Nephron (organoid): Measurements from ENCODE around the gene RBP7.

Source experiments
- H3K27ac Mint-ChIP-seq, 3 experiments: 2 replicates each; pipeline ENCODE4 v1.8.0; 2020; ENCODE audit warnings: mixed read lengths in 3 of 3, mild to moderate bottlenecking in 2 of 3, moderate library complexity in 1 of 3
- H3K27me3 Mint-ChIP-seq: 2 replicates; pipeline ENCODE4 v1.8.0; 2021; ENCODE audit warnings: low read depth, mild to moderate bottlenecking, moderate library complexity, mixed read lengths
- H3K36me3 Mint-ChIP-seq: 2 replicates; pipeline ENCODE4 v1.8.0; 2020; ENCODE audit warnings: low read depth, mixed read lengths
- H3K4me1 Mint-ChIP-seq: 2 replicates; pipeline ENCODE4 v1.8.0; 2020; ENCODE audit warnings: mixed read lengths
- H3K4me3 Mint-ChIP-seq, 3 experiments: 2 replicates each; pipeline ENCODE4 v1.8.0; 2020; ENCODE audit warnings: mild to moderate bottlenecking in 3 of 3, mixed read lengths in 3 of 3, moderate library complexity in 2 of 3
- H3K9me3 Mint-ChIP-seq: 2 replicates; pipeline ENCODE4 v1.8.0; 2020; ENCODE audit warnings: mixed read lengths
- TF ChIP-seq, protein P1 (sequence below), 3 experiments: fragments of 200-600 bp; sonication (generic); IDR thresholded peaks; one replicate each; pipeline ENCODE4 v1.5.0; 2021; ENCODE audit warnings: antibody characterized with exemption in 3 of 3; ENCODE audit not compliant: unreplicated experiment in 3 of 3

RBP7 gene

DNA sequence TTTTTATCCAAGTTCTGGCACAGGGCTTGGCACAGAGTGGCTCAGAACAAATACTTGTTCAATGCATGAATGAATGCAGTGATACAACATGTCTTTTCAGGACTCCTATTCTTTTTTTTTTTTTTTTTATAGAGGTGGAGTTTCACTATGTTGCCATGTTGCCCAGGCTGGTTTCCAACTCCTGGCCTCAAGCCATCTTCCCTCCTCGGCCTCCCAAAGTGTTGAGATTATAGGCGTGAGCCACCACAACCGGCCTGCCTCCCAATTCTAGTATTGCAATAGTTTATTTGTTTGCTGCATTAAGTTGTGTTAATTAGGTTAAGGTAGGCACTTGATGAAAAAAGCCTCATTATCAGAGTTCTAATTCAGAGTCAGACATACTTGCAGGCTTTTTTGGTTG, 53.6 kb downstream of the RBP7 start:
- Mint-ChIP-seq H3K36me3 (peaks cover 28% of the 10 kb centered on the region), H3K27ac (no peak overlapping the region), H3K9me3 (no peaks in the 10 kb centered on the region), H3K4me3 (no peak overlapping the region), H3K4me1 (peaks cover 23% of the 10 kb centered on the region), H3K27me3 (no peaks in the 10 kb centered on the region)
- TF ChIP-seq, protein P1, sequence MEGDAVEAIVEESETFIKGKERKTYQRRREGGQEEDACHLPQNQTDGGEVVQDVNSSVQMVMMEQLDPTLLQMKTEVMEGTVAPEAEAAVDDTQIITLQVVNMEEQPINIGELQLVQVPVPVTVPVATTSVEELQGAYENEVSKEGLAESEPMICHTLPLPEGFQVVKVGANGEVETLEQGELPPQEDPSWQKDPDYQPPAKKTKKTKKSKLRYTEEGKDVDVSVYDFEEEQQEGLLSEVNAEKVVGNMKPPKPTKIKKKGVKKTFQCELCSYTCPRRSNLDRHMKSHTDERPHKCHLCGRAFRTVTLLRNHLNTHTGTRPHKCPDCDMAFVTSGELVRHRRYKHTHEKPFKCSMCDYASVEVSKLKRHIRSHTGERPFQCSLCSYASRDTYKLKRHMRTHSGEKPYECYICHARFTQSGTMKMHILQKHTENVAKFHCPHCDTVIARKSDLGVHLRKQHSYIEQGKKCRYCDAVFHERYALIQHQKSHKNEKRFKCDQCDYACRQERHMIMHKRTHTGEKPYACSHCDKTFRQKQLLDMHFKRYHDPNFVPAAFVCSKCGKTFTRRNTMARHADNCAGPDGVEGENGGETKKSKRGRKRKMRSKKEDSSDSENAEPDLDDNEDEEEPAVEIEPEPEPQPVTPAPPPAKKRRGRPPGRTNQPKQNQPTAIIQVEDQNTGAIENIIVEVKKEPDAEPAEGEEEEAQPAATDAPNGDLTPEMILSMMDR (IDR thresholded peaks at IDR 0.05; ENCODE audit: unreplicated experiment in 3 of 3): no peak

- Mint-ChIP-seq H3K4me1 (peaks cover 13% of the 10 kb centered on the region), H3K36me3 (peaks cover 28% of the 10 kb centered on the region), H3K27me3 (no peaks in the 10 kb centered on the region), H3K27ac (no peak overlapping the region), H3K9me3 (no peaks in the 10 kb centered on the region), H3K4me3 (no peak overlapping the region)
- TF ChIP-seq, protein P1 (IDR thresholded peaks at IDR 0.05; ENCODE audit: unreplicated experiment in 3 of 3): no peak
Measured at GRCh38 chr1:10051656-10052055, 54.6 kb downstream of the RBP7 start.

DNA sequence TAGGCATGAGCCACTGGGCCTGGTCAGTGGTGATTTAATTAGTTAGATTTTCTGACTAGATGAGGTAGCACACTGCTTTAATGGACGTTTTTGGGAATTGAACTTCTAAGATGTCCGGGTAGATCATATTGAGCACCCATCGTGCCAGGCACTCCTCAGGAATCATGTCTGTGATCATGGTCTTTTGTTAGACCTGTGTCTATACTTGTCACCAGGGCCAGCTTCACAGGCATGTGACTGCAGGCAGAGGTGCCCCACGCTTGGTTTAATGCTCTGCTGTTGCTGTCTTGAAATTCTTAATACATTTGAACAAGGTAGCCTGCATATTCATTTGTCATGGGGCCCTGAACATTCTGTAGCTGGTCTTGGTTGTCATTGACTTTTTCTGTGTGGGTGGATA, 55.3 kb downstream of the RBP7 start:
- H3K4me1 Mint-ChIP-seq: peaks cover 7% of the 10 kb centered on the region

DNA sequence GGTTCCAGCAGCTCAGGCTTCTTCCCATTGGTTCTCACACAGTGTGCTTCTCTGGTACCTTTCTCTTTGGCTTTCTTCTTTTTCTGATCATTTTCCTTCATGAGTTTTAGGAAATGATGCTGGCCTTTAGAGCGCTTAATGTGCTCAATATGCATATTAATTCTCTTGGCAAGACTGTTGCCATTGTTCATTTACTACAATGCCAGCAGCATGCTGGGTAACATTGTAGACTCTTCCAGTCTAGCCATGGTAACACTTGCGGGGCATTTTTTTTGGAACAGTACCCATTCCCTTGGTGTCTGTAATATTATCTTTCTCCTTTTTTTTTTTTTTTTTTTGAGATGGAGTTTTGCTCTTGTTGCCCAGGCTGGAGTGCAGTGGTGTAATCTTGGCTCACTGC, 57.4 kb downstream of the RBP7 start:
- Mint-ChIP-seq H3K27me3 (no peaks in the 10 kb centered on the region), H3K36me3 (peaks cover 22% of the 10 kb centered on the region), H3K9me3 (no peaks in the 10 kb centered on the region), H3K4me3 (no peak overlapping the region), H3K27ac (no peak overlapping the region), H3K4me1 (peaks cover 17% of the 10 kb centered on the region)
- TF ChIP-seq, protein P1 (IDR thresholded peaks at IDR 0.05; ENCODE audit: unreplicated experiment in 3 of 3): no peak

More for the DNA sequence above, 55.3 kb downstream of the RBP7 start:
- peaks cover 28% of the 10 kb centered on the region for H3K36me3 Mint-ChIP-seq
- H3K27me3 Mint-ChIP-seq: no peaks in the 10 kb centered on the region
- no peak overlapping the region for H3K4me3 Mint-ChIP-seq
- H3K27ac Mint-ChIP-seq: no peak overlapping the region
- TF ChIP-seq, protein P1 (IDR thresholded peaks at IDR 0.05; ENCODE audit: unreplicated experiment in 3 of 3): no peak
- H3K9me3 Mint-ChIP-seq: no peaks in the 10 kb centered on the region

DNA sequence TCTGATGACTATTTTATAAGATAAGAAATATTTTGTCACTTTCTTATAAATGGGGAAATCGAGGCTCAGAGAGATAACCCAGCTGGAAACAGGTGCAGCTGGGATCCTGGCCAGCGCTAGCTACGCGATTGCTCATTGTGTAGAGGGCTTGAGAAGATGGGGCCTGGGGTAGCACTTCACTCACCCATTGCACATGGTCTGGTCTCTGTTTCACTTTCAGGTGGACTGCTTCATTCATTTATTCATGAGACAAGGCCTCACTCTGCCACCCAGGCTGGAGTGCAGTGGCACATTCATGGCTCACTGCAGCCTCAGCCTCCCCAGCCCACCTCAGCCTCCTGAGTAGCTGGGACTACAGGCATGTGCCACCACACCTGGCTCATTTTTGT, 59.6 kb downstream of the RBP7 start:
- Mint-ChIP-seq H3K4me3 (no peak overlapping the region), H3K9me3 (no peaks in the 10 kb centered on the region), H3K27ac (no peak overlapping the region), H3K36me3 (peaks cover 9% of the 10 kb centered on the region), H3K27me3 (no peaks in the 10 kb centered on the region), H3K4me1 (peaks cover 11% of the 10 kb centered on the region)
- TF ChIP-seq, protein P1 (IDR thresholded peaks at IDR 0.05; ENCODE audit: unreplicated experiment in 3 of 3): no peak

GRCh38 chr1:10057343-10057742, 60.3 kb downstream of the RBP7 start:
- H3K4me1 Mint-ChIP-seq: peaks cover 10% of the 10 kb centered on the region
- TF ChIP-seq, protein P1 (IDR thresholded peaks at IDR 0.05; ENCODE audit: unreplicated experiment in 3 of 3): no peak
- H3K36me3 Mint-ChIP-seq: peaks cover 8% of the 10 kb centered on the region
- peak overlapping the region in 1 of 3 experiments; percentile 22 for H3K27ac Mint-ChIP-seq
- H3K4me3 Mint-ChIP-seq: no peak overlapping the region
- no peaks in the 10 kb centered on the region for H3K9me3 Mint-ChIP-seq
- H3K27me3 Mint-ChIP-seq: no peaks in the 10 kb centered on the region
